Activated CD4-positive, alpha-beta T cell treated with anti-CD3 and anti-CD28 coated beads, Interleukin-2, amount 10 ng/mL, durations not matched to agents 7 days and 5 days (primary cell): Measurements from ENCODE around the gene CCND2. TPM values are rescaled to one million over a fixed set of nuclear protein-coding genes. Genes with fewer than 3 reads are reported as not detected.
A peak's percentile ranks its signal among the peaks of the same experiment; 100 is the strongest.

Experiments used
- CTCF ChIA-PET: fragments of 350-600 bp; sonication (Branson Sonifier 250); formaldehyde crosslinking; loops from one replicate; lab custom pipeline; 2021; ENCODE audit warnings: antibody characterized with exemption; lab: Charles Lee
- POLR2A ChIA-PET: fragments of 350-600 bp; sonication (Branson Sonifier 250); formaldehyde crosslinking; loops from one replicate; lab custom pipeline; 2021; ENCODE audit warnings: antibody characterized with exemption; lab: Charles Lee
- DNase-seq: peaks from one replicate; pipeline ENCODE4 v3.0.0-alpha.2; 2020
- H3K27ac Mint-ChIP-seq: one replicate; pipeline ENCODE4 v1.8.0; 2021; ENCODE audit warnings: mild to moderate bottlenecking, moderate library complexity, mixed read lengths
- H3K27me3 Mint-ChIP-seq: one replicate; pipeline ENCODE4 v1.8.0; 2021; ENCODE audit warnings: mixed read lengths
- H3K36me3 Mint-ChIP-seq: one replicate; pipeline ENCODE4 v1.8.0; 2021; ENCODE audit warnings: low read depth, mixed read lengths
- H3K4me1 Mint-ChIP-seq: one replicate; pipeline ENCODE4 v1.8.0; 2021; ENCODE audit warnings: mixed read lengths
- H3K4me3 Mint-ChIP-seq: one replicate; pipeline ENCODE4 v1.8.0; 2021; ENCODE audit warnings: mild to moderate bottlenecking, moderate library complexity, mixed read lengths
- H3K9me3 Mint-ChIP-seq: one replicate; pipeline ENCODE4 v1.8.0; 2021; ENCODE audit warnings: mixed read lengths
- total RNA-seq, 2 experiments: library from RNA; stranded (reverse); gene quantifications; one replicate each; pipeline ENCODE4 v1.2.3, GENCODE V29; 2021

CCND2 gene
- total RNA-seq, 2 experiments from 2014 or later, result 290 to 332 TPM

DNA sequence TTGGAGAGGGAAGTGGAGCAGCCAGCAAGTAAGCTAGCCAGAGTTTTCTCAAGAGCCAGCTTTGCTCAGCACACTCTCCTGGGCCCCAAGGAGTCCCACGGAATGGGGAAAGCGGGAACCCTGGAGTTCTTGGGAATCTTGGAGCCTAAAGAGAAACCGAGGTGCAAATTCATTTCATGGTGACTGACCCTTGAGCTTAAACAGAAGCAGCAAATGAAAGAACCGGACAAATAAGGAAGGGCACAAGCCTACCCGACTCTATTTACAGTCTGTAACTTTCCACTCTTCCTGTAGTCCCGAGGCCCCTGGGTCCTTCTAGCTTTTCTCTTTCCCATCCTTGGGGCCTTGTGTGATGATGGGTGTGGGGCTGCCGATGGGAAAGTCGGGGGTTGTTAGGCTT lies 29.3 kb downstream of the CCND2 start:
- CTCF ChIA-PET, result interaction anchor here (0.5 to 1.3 kb wide), 3 partner anchors 26 to 417 kb away, joined by 4 to 5 read pairs (median 4); no protein-coding TSS in a partner anchor

DNA sequence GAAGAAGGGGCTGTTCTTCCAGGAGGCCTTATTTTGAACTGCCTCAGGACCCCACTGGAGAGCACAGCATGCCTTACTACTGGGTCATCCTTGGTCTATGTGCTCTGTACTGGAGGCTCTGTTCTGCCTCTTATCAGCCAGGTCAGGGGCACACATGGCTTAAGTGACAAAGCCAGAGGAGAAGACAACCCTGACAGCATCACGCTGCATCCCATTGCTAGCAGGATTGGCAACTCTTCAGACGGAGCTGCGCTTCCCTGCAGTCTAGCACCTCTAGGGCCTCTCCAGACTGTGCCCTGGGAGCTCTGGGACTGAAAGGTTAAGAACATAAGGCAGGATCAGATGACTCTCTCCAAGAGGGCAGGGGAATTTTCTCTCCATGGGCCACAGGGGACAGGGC lies 30.2 kb downstream of the CCND2 start:
- ChIA-PET POLR2A (no interaction called here), CTCF (interaction anchor here (1.1 to 1.3 kb wide), 4 partner anchors 14 to 418 kb away, joined by 3 to 4 read pairs (median 4); no protein-coding TSS in a partner anchor)
- Mint-ChIP-seq H3K27me3 (no peaks in the 10 kb centered on the region), H3K4me3 (no peak overlapping the region), H3K4me1 (peaks cover 13% of the 10 kb centered on the region), H3K27ac (no peak overlapping the region), H3K9me3 (no peaks in the 10 kb centered on the region), H3K36me3 (peaks cover 89% of the 10 kb centered on the region)
- no peak for DNase-seq

More for the DNA sequence above, 29.3 kb downstream of the CCND2 start:
- no peak for DNase-seq
- Mint-ChIP-seq H3K4me3 (no peak overlapping the region), H3K27ac (peak overlapping the region; percentile 41), H3K27me3 (no peaks in the 10 kb centered on the region), H3K36me3 (peaks cover 88% of the 10 kb centered on the region), H3K9me3 (no peaks in the 10 kb centered on the region), H3K4me1 (peaks cover 15% of the 10 kb centered on the region)
- POLR2A ChIA-PET, result no interaction called here

DNA sequence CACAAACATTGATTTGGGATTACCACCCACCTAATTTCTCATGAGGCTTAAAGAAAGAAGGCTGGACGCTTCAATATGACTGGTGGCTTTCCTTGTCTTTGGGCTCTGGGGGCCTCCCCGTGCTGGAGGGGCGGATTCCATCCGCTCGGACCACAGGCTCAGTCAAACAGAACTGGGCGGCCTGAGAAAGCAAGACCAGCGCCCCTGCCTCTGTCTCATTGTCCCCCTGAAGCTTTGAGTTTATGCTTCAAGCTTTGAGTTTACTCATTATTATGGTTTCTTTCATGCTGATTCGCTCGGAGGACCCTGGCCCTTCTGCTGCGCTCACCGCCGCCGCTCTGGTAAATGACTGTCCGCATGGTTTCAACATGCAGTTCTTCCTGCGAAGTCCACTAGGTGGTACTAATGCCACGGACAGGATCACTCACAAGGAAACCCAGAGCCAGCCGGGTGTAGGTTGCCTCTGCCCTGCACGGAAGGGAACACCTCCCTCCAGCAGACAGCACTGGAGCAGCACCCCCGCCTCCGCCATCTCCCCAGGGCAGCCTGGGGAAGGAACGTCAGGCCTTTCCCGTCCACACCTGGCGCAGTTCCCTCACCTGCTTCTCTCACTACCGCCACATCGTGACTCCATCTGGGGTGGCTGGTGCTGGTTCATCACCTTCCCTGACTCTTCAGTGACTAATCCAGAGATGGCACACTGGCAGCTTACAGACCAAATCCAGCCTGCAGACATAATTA lies 34.2 kb downstream of the CCND2 start:
- peak; percentile 16 for DNase-seq
- Mint-ChIP-seq H3K4me3 (no peak overlapping the region), H3K27ac (no peak overlapping the region), H3K9me3 (no peaks in the 10 kb centered on the region), H3K4me1 (peaks cover 2% of the 10 kb centered on the region), H3K36me3 (peaks cover 59% of the 10 kb centered on the region), H3K27me3 (no peaks in the 10 kb centered on the region)
- POLR2A ChIA-PET, result interaction anchor here (0.6 kb wide), 1 partner anchor 25 kb away, joined by 4 read pairs; no protein-coding TSS in a partner anchor
- CTCF ChIA-PET, result interaction anchor here (0.7 to 1.0 kb wide), 2 partner anchors 37 to 313 kb away, joined by 3 read pairs; no protein-coding TSS in a partner anchor

DNA sequence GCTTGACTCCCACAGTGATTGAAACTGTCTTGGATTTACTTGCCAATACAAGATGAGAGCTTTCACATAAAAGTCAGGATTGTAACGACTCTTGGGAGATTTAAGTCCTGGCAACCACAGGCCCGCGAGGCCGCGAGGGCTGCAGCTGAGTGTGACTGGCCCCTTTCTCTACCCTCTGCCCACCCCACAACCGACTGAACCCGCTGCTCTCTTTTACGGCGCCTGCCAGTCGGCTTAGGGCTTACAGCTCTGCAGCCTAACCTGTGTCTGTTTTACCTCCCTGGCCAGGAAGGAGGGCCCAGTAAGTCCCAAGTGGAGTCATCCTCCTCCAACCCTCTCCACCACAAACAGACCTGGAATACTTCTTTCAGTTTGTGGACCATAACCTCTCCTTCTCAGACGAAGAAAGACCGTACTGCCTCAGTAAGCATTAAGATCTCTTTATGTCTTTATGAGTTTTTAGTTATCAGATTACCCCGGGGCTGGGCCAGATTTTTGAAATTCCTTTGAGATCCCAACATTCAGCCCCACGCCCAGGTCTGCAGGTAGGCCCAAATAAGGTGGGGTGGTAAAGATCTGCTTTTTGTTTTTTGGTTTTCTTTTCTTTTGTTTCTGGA lies 34.9 kb downstream of the CCND2 start:
- ChIA-PET POLR2A (interaction anchor here (0.6 kb wide), 1 partner anchor 24 kb away, joined by 4 read pairs; no protein-coding TSS in a partner anchor), CTCF (interaction anchor here (0.9 to 1.1 kb wide), 3 partner anchors 32 to 423 kb away, joined by 3 read pairs; no protein-coding TSS in a partner anchor)
- H3K27ac Mint-ChIP-seq, result no peak overlapping the region

DNA sequence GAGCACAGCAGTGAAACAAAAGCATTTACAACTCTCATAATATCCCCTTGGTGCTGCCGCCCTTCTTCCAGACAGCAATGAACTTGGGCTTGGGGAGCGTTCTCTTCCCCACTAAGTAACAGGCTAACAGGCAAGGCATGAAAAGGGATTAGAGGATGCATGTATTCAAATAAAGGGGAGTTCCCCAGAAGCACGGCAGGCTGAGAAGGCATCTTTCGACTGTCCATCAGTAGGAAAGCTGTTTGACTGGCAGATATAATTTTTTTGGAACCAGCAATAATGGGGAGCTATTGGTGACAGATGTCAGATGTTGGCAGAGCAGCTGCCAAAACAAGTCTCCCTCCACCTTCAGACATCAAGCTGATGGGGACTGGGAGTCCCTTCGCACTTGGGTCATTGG lies 38.2 kb downstream of the CCND2 start:
- no peak for DNase-seq
- Mint-ChIP-seq H3K27ac (peak overlapping the region; percentile 55), H3K27me3 (no peaks in the 10 kb centered on the region), H3K9me3 (no peaks in the 10 kb centered on the region), H3K4me3 (no peak overlapping the region), H3K36me3 (peaks cover 29% of the 10 kb centered on the region), H3K4me1 (peaks cover 2% of the 10 kb centered on the region)
- ChIA-PET POLR2A (no interaction called here), CTCF (interaction anchor here (0.6 kb wide), 1 partner anchor 204 kb away, joined by 3 read pairs; no protein-coding TSS in a partner anchor)

More for the DNA sequence above, 34.9 kb downstream of the CCND2 start:
- H3K36me3 Mint-ChIP-seq, result peaks cover 53% of the 10 kb centered on the region
- DNase-seq, result no peak
- no peaks in the 10 kb centered on the region for H3K27me3 Mint-ChIP-seq
- H3K4me3 Mint-ChIP-seq, result no peak overlapping the region
- no peaks in the 10 kb centered on the region for H3K9me3 Mint-ChIP-seq
- H3K4me1 Mint-ChIP-seq, result peaks cover 2% of the 10 kb centered on the region

DNA sequence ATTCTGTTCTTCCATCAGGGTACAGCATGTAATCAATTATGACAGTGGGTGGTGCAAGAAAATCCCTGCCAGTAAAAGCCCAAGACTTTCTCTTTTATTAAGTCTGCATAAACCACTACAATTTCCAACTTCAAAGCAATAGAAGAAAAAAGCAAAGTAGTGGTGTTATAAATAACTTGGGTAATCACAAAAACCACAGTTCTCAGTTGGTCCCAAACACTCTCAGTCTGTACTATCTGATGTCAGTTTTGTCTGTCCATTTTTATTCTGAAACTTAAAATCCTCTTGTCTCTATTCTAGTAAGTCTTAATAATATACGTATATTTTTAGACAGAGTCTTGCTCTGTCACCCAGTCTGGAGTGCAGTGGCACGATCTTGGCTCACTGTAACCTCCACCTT lies 38.7 kb downstream of the CCND2 start:
- ChIA-PET CTCF (no interaction called here), POLR2A (no interaction called here)
- no peak for DNase-seq
- peaks cover 24% of the 10 kb centered on the region for H3K36me3 Mint-ChIP-seq
- no peak overlapping the region for H3K4me3 Mint-ChIP-seq
- no peaks in the 10 kb centered on the region for H3K27me3 Mint-ChIP-seq
- H3K4me1 Mint-ChIP-seq, result peaks cover 2% of the 10 kb centered on the region
- H3K9me3 Mint-ChIP-seq, result no peaks in the 10 kb centered on the region
- peak overlapping the region; percentile 55 for H3K27ac Mint-ChIP-seq

DNA sequence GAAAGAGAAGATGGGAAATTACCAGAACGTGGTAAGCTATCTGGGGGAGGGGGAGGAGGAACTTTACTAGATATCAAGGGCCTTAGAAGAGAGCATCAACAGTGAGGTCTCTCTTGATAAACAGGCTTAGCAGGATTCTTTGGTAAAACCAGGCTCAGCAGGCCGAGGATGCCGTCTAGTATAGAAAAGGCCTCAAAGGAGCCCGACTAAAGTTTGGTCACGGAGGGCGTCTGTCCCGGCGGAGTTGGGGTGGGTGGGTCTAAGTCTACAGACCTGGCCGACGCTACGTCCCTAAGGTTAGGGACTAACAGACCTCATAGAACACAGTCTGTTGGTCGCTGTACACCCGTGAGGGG lies 46.9 kb downstream of the CCND2 start:
- H3K4me1 Mint-ChIP-seq, result peaks cover 39% of the 10 kb centered on the region
- ChIA-PET CTCF (interaction anchor here (1.2 kb wide), 1 partner anchor 44 kb away, joined by 3 read pairs; no protein-coding TSS in a partner anchor), POLR2A (interaction anchor here (0.6 kb wide), 1 partner anchor 160 kb away, joined by 3 read pairs; no protein-coding TSS in a partner anchor)
- H3K4me3 Mint-ChIP-seq, result peak overlapping the region; percentile 89
- H3K27me3 Mint-ChIP-seq, result no peaks in the 10 kb centered on the region
- H3K36me3 Mint-ChIP-seq, result peaks cover 9% of the 10 kb centered on the region
- no peaks in the 10 kb centered on the region for H3K9me3 Mint-ChIP-seq
- no peak for DNase-seq
- H3K27ac Mint-ChIP-seq, result peak overlapping the region; percentile 91

DNA sequence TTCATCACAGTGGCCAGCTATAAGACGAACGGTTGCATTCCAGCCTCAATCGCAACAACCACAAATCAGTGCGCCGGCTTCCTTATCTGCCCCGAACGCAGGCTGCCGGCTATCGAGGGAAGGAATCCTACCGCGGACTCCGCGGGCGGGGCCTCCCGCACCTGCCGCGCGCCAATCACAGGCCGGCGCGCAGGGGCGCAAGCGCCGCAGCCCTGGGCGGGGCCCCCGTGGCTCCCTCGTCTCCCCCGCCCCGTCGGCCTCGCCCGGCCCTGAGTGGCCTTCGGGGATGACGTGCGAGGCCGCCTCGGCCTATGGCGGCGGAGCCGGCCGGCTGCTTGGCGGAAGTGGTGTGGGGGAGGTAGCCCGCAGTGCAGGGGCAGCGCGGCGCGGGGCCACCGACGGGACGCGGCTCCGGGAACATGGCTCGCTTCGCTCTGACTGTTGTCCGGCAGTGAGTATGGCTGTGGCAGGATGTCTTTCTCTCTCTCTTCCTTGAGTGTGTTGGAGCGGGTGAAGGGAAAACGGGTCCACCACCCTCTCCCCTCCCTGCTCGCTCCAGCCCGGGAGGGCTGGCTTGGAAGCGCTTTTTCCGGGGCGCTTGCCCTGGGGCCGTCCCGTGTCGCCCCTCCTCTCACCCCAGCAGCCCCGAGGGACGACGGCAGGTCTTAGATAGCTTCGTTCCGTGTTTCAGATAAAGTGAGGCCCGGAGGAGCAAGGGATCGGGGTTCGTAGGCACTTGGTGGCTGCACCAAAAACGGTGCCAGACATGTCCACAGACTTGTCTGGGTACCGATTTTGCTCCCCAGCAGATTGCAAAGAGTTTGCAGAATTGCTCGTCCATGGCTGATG lies 47.5 kb downstream of the CCND2 start, which contains the start of gene TIGAR:
Gene TIGAR (plus strand): TSS at position 361 of the 849 bp plus-strand sequence. CDS start 59 bp downstream, at position 420.
- CTCF ChIA-PET, result interaction anchor here (1.2 to 1.3 kb wide), 2 partner anchors 42 to 44 kb away, joined by 3 to 4 read pairs; no protein-coding TSS in a partner anchor
- H3K27me3 Mint-ChIP-seq, result no peaks in the 10 kb centered on the region

DNA sequence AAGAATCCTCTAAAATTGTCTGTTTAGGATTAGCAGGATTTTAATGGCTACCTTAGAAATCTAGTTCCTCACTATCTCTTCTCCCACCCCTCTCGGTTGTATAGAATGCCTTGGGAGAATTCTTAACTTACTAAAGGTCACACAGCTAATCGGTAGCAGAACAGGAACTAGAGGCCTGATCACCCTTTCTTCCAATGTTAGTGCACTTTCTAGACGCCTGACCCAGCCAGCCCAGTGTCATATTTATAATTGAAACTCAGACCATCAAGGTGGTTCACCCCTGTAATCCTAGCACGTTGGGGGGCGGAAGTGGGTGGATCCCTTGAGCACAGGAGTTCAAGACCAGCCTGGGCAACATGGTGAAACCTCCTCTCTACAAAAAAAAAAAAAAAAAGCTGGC lies 49.2 kb downstream of the CCND2 start:
- H3K36me3 Mint-ChIP-seq, result peaks cover 11% of the 10 kb centered on the region

More for the DNA sequence above, 47.5 kb downstream of the CCND2 start, which contains the start of gene TIGAR:
- DNase-seq, result peak; percentile 91
- H3K4me3 Mint-ChIP-seq, result peak within 1 kb of the TSS; percentile 89
- peak within 1 kb of the TSS; percentile 91 for H3K27ac Mint-ChIP-seq
- H3K4me1 Mint-ChIP-seq, result peaks cover 41% of the 10 kb centered on the region
- POLR2A ChIA-PET, result no interaction called here
- H3K9me3 Mint-ChIP-seq, result no peaks in the 10 kb centered on the region
- H3K36me3 Mint-ChIP-seq, result peaks cover 11% of the 10 kb centered on the region

More for the DNA sequence above, 49.2 kb downstream of the CCND2 start:
- Mint-ChIP-seq H3K27ac (peak overlapping the region; percentile 9), H3K27me3 (no peaks in the 10 kb centered on the region), H3K9me3 (no peaks in the 10 kb centered on the region), H3K4me3 (peak overlapping the region; percentile 89), H3K4me1 (peaks cover 47% of the 10 kb centered on the region)
- ChIA-PET CTCF (interaction anchor here (0.9 to 1.3 kb wide), 2 partner anchors 43 to 535 kb away, joined by 3 to 4 read pairs; no protein-coding TSS in a partner anchor), POLR2A (no interaction called here)
- no peak for DNase-seq

Other genes with a start within 250 kb of the CCND2 start
- gene TIGAR, start 47.5 kb downstream of the CCND2 start, total RNA-seq, result 10 to 100 TPM; 11.0 to 14.4 TPM
- gene FGF23, start 106.0 kb downstream of the CCND2 start, total RNA-seq, result not detected
- not detected for gene FGF6, start 172.1 kb downstream of the CCND2 start, total RNA-seq